Lung microvascular endothelial cell (primary cell): ENCODE data around the gene ABHD16B. TPM values are rescaled to one million over a fixed set of nuclear protein-coding genes. Genes with fewer than 3 reads are reported as not detected.
"Not testable (repeated sequence)": the region's sequence is repeated elsewhere in the genome, so short reads cannot be mapped to it uniquely, and the experiment has no call there.

Experiments
- DNase-seq, 2 donors: peaks; one replicate each; pipeline versions ENCODE4 v3.0.0 to v3.0.0-alpha.2; 2010; ENCODE audit warnings: low read depth in 2 of 2
- total RNA-seq: library from RNA; depleted of rRNA; stranded (reverse); fragments of >200 nt; gene quantifications from 2 replicates; pipeline ENCODE4 v1.2.1, GENCODE V29; 2014

ABHD16B gene
- total RNA-seq, 1 donor from 2014 or later: not detected

DNA sequence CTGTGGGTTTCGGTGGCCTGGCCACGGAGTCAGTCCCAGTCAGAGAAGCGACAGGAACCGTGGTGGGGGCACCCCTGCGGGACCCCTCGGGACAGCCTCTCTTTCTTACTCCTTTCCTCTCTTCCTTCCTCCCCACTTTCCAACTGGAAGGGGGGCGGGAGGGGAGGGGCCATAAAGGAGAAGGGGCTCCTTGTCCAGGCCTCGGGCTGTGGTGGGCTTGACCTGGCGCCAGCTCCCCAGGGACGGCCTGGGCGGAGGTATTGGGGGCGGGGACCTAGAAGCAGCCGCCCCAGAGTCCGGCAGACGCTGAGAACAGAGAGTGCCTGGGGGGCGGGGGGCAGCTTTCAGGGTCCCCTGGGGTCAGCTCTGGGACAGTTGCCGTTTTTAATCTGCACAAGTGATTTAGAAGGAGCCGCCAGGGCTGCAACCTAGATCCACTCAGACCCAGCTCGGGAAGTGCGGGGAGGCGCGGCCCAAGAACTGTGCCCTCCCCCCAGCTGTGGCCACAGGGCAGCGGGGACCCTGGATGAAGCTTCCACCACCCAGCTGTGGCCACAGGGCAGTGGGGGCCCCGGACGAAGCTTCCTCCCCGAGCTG is 6.4 kb upstream of the ABHD16B start:
- DNase-seq: no peak

DNA sequence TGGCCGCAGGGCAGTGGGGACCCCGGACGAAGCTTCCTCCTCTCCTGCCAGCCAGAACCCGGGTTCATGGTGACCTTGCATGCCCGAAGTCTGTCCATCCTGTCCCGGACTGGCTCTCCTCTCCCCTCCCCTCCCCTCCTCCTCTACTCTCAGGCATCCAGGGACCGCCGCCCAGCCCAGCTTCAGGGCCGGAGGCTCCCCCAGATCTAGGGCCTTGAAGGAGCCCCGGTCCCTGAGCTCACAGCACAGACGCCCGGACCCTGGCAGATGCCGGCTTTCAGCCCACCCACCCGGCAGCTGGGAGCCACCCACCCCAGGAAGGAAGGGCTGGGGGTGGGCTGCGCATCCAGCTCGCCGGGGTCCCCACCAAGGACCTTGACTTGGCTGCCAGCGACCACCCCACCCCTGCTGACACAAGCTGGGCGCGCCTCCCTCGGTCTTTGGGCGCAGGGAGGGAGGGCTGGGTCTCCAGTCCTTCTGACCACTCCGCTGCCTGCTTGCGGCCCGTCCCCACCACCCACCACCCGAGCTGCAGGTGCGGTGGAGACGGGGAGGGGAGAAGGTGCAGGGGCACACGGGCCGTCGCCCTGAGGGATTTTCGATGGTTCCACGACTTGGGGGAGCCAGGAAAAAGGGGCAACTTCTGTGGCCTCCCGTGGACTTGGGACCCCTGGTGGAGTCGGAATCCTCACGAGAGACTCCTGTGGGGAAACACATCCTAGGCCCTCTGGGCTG is 5.8 kb upstream of the ABHD16B start:
- no peak for DNase-seq

GRCh38 chr20:63856098-63856511 is 5.2 kb upstream of the ABHD16B start:
- DNase-seq: no peak

DNA sequence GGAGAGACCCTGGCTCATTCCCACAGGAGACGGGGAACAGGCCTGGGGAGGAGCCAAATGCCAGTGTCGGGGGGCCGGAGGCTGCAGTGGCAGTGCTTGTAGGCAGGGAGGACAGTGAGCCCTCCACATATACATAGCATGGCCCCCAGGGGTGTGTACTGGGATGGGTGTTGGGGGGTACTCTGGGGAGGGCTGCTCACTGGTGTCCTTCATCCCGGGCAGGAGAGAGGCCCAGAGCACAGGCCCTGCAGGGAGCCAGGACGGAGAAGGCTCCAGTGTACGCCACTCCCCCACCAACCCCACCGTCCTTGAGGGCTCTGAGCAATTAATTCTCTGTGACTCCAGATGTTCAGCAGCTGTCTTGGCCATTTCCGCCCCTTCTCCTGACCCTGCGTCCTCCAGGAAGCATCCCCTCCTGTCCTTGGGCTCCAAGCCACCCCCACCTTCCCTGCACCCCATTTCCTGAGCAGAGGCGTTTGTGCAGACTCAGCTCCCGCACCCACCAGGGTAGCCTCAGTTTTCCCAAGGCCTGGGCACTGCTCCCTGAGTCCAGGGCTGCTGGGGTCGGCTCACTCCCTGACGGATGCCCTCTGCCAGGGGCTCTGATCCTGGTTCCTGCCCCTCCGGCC is 3.4 kb upstream of the ABHD16B start:
- no peak for DNase-seq

DNA sequence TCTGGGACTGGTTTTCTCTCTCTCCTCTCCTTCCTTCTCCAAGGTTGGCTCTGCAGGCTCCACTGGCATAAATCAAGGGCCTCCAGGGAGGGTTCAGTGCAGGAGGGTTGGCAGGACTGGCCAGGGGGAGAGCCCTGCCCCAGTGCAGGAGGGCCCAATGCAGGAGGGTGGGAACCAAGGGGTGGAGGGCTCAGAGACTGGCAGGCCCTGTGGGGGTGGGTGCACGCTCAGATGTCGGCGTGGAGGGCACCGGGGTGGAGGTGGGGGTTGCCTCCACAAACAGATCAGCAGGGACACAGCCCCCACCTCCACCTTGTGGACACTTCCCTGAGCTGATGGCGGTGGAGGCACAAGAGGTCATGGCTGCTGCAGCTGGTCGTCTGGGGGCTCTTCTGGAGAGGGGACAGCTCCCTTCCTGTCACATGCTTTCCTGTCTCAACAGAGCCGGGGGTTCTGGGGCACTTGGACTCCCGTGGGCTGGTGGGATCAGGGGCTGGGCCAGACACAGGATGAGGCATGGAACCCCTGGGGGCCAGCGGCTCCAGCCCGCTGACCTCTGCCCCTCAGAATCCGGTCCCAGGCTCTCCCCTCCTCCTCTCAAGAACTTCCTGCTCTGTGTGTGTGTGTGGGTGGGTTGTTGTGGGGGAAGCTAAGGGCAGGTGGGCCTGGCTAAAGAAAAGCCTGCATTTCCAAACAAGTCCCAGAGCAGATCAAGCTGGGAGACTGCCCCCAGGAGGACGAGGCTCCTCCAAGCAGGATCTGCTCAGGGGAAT is 2.7 kb upstream of the ABHD16B start:
- DNase-seq: peak; percentile 62 to 67

- no peak for DNase-seq
Observed at GRCh38 chr20:63859166-63859699, 2.1 kb upstream of the ABHD16B start.

- no peak for DNase-seq
Observed at GRCh38 chr20:63860325-63861051, 810 bp upstream of the ABHD16B start.

DNA sequence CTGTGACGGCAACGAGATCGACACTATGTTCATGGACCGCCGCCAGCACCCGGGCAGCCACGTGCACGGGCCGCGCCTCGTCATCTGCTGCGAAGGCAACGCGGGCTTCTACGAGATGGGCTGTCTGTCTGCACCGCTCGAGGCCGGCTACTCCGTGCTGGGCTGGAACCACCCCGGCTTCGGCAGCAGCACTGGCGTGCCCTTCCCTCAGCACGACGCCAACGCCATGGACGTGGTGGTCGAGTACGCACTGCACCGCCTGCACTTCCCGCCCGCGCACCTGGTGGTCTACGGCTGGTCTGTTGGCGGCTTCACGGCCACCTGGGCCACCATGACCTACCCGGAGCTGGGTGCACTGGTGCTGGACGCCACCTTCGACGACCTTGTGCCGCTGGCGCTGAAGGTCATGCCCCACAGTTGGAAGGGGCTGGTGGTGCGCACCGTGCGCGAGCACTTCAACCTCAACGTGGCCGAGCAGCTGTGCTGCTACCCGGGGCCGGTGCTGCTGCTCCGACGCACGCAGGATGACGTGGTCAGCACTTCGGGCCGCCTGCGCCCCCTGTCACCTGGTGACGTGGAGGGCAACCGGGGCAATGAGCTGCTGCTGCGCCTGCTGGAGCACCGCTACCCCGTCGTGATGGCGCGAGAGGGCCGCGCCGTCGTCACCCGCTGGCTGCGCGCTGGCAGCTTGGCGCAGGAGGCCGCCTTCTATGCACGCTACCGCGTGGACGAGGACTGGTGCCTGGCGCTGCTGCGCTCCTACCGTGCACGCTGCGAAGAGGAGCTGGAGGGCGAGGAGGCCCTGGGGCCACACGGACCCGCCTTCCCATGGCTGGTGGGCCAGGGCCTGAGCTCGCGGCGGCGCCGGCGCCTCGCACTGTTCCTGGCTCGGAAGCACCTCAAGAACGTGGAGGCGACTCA is 943 bp downstream of the ABHD16B start:
- DNase-seq: no peak

GRCh38 chr20:63863021-63863797 is 1.9 kb downstream of the ABHD16B start:
- no peak for DNase-seq

DNA sequence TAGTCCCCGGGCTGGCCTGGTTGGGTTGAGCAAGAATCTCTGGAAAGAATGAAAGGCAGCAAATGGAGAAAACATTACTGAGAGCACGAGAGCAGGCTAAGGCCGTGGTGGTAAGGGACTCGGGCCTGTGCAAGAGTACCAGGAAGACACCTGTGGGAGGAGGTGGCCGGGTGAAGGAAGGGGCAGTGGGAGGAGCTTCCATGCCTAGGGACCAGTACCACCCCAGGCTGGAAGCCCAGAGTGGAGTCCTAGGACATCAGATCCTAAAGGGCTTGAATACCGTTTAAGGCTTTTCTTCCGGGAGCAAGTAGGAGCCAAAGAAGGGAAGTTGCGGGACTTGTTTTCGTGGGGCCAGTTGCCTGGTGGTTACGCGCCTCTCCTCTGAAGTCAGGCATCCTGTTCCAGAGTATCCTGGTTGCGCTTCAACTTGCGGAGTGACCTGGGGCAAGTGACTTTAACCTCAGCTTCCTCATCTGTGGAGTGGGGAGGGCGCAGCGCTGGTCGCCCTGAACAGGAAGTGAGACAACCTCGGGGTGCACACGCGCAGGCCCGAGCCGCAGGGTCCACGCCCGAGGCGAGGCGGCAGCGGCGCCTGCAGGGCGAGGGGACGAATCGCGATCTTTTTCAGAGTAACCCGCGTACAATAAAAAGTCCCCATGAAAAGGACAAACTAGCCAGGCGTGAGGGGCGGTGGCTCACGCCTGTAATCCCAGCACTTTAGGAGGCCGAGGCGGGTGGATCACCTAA is 2.7 kb downstream of the ABHD16B start:
- peak; percentile 90 for DNase-seq

DNA sequence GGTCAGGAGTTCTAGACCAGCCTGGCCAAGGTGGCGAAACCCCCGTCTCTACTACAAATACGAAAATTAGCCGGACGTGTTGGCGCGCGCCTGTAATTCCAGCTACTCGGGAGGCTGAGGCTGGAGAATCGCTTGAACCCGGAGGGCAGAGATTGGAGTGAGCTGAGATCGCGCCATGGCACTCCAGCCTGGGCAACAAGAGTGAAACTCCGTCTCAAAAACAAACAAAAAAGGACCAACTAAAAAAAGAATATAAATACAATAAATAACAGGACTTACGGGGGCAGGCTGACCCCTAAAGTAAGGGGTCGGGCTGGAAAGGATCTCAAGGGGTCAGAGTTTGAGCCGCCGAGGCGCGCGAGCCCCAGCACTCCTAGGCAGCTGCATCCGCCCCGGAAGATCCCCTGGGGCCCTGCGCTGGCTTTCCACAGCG is 3.3 kb downstream of the ABHD16B start:
- no peak for DNase-seq

- peak; percentile 99 to 100 for DNase-seq
Observed at GRCh38 chr20:63864978-63865640, 3.8 kb downstream of the ABHD16B start, which contains the start of gene TPD52L2. TSS of gene TPD52L2 (plus strand) at chr20:63865270. CDS start at chr20:63865366, 96 bp downstream.

DNA sequence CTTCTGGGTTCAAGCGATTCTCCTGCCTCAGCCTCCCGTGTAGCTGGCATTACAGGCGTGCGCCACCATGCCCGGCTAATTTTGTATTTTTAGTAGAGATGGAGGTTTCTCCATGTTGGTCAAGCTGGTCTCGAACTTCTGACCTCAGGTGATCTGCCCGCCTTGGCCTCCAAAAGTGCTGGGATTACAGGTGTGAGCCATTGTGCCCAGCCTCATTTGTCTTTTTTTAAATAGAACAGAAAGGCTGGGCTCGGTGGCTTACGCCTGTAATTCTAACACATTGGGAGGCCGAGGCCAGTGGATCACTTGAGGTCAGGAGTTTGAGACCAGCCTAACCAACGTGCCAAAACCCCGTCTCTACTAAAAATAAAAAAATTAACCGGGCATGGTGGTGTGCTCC is 5.7 kb downstream of the ABHD16B start:
- not testable (repeated sequence) for DNase-seq

GRCh38 chr20:63868264-63868663 is 7.0 kb downstream of the ABHD16B start:
- no peak for DNase-seq

DNA sequence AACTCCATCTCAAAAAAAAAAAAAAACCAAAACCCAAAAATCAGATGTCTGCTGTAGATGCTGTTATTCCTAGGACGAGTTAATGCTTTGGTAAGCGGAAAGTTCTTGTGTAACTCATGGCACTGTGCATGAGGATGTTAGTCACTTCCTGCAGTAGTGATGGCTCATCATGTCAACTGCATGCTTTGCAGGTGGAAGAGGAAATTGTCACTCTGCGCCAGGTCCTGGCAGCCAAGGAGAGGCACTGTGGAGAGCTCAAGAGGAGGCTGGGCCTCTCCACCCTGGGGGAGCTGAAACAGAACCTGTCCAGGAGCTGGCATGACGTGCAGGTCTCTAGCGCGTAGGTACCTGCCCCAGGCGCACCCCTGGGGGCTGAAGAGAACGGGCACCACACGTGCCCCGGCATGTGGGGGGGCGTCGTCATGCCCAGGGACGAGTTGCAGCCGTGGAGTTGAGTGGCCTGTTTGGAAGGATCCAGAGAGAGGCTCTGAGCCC is 12.2 kb downstream of the ABHD16B start:
- peak; percentile 96 to 99 for DNase-seq

GRCh38 chr20:63874241-63874640 is 12.9 kb downstream of the ABHD16B start:
- DNase-seq: peak in 1 of 2 donors; percentile 31

DNA sequence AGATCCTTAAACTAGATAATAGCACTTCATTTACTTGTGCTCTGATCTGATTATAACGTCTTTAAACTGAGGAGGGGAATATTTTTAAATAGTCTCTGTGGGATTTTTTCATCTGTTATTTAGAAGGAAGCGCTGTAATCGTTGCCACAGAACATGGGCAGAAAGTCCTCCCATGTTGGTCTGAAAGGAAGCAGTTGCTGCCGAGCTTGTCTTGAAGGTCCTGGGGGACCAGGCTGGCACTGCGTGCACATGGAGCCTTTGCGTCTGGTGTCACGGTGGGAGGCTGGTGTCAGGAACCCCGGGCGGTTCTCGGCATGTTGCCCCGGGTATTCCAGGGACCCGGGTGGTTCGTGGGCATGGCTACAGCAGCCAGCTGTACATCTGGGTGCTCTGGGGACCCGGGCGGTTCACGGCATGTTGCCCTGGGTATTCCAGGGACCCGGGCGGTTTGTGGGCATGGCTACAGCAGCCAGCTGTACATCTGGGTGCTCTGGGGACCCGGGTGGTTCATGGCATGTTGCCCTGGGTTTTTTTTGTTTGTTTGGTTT is 15.3 kb downstream of the ABHD16B start:
- no peak for DNase-seq
